PC-3 (cell line): ENCODE data around the gene ERAL1. TPM values are rescaled to one million over a fixed set of nuclear protein-coding genes. Genes with fewer than 3 reads are reported as not detected.

Source experiments
- ATAC-seq: fragments of 200-7000 bp; cut with Tn5 transposase; 2 replicates; pipeline ENCODE4 v1.9.1; 2020; ENCODE audit warnings: mild to moderate bottlenecking, moderate library complexity
- BruUV-seq: library from RNA; stranded (reverse); fragments of 400-500 nt; replicated peaks from 2 replicates; lab custom pipeline; 2021; lab: Mats Ljungman, UMichigan
- CTCF ChIA-PET: fragments of 300-600 bp; sonication (Branson Sonifier 250); formaldehyde crosslinking; loops from one replicate; lab custom pipeline; 2022; ENCODE audit warnings: antibody characterized with exemption; lab: Charles Lee
- POLR2A ChIA-PET: fragments of 300-600 bp; sonication (Branson Sonifier 250); formaldehyde crosslinking; loops from one replicate; lab custom pipeline; 2022; ENCODE audit warnings: antibody characterized with exemption; ENCODE audit not compliant: unreplicated experiment; lab: Charles Lee
- DNase-seq: peaks from one replicate; pipeline ENCODE4 v3.0.0-alpha.2; 2015
- H2AFZ ChIP-seq: fragments of 300-600 bp; sonication (generic); 2 replicates; pipeline ENCODE4 v1.6.0; 2016; ENCODE audit warnings: antibody characterized with exemption, low read length
- H3F3A ChIP-seq: fragments of 300-600 bp; sonication (generic); one replicate; pipeline ENCODE4 v1.6.0; 2017; ENCODE audit warnings: antibody characterized with exemption, low read length, control low read depth, mild to moderate bottlenecking; ENCODE audit not compliant: unreplicated experiment
- H3K27ac ChIP-seq: fragments of 300-600 bp; sonication (generic); 2 replicates; pipeline ENCODE4 v1.5.1; 2016; ENCODE audit warnings: mild to moderate bottlenecking, low read length
- H3K27me3 ChIP-seq: fragments of 300-600 bp; sonication (generic); 2 replicates; pipeline ENCODE4 v1.6.1; 2016; ENCODE audit warnings: low read length, mixed read lengths
- H3K36me3 ChIP-seq: fragments of 300-600 bp; sonication (generic); 2 replicates; pipeline ENCODE4 v1.6.1; 2016; ENCODE audit warnings: low read depth, mixed run types, low read length, mixed read lengths
- H3K4me1 ChIP-seq: fragments of 300-600 bp; sonication (generic); 2 replicates; pipeline ENCODE4 v1.5.1; 2016; ENCODE audit warnings: low read length; ENCODE audit not compliant: insufficient read depth
- H3K4me2 ChIP-seq: fragments of 300-600 bp; sonication (generic); 2 replicates; pipeline ENCODE4 v1.6.0; 2016; ENCODE audit warnings: low read length
- H3K4me3 ChIP-seq: fragments of 300-600 bp; sonication (generic); 2 replicates; pipeline ENCODE4 v1.5.1; 2016; ENCODE audit warnings: mild to moderate bottlenecking, low read length, mixed read lengths
- H3K79me2 ChIP-seq: fragments of 300-600 bp; sonication (generic); 2 replicates; pipeline ENCODE4 v1.6.1; 2017; ENCODE audit warnings: low read length, mixed read lengths
- H3K9ac ChIP-seq: fragments of 300-600 bp; sonication (generic); 2 replicates; pipeline ENCODE4 v1.6.0; 2016; ENCODE audit warnings: mild to moderate bottlenecking, low read length
- H3K9me2 ChIP-seq: fragments of 300-600 bp; sonication (generic); replicated peaks from 2 replicates; pipeline ENCODE4 v1.6.1; 2016; ENCODE audit warnings: mixed run types, low read length, mixed read lengths
- H3K9me3 ChIP-seq: fragments of 300-600 bp; sonication (generic); 2 replicates; pipeline ENCODE4 v1.6.1; 2016; ENCODE audit warnings: low read length, mixed read lengths
- H4K20me1 ChIP-seq: fragments of 300-600 bp; sonication (generic); 2 replicates; pipeline ENCODE4 v1.6.1; 2016; ENCODE audit warnings: low read length, mixed read lengths
- EZH2 ChIP-seq: fragments of 300-600 bp; sonication (generic); IDR thresholded peaks from one replicate; pipeline ENCODE4 v1.6.1; 2017; ENCODE audit warnings: antibody characterized with exemption, mild to moderate bottlenecking, low read length; ENCODE audit not compliant: unreplicated experiment
- EZH2phosphoT487 ChIP-seq: fragments of 300-600 bp; sonication (generic); IDR thresholded peaks from 2 replicates; pipeline ENCODE4 v1.6.1; 2018; ENCODE audit warnings: mild to moderate bottlenecking, antibody characterized with exemption, low read length, borderline replicate concordance
- intact Hi-C: fragments of 100-400 bp; cut with micrococcal nuclease; formaldehyde crosslinking; loops from 2 replicates; pipeline ENCODE4 v1.9.0; 2023
- total RNA-seq: library from RNA; depleted of rRNA; stranded (reverse); fragments of >200 nt; gene quantifications from 2 replicates; pipeline ENCODE4 v1.2.3, GENCODE V29; 2014
- TF ChIP-seq, protein P1 (sequence below): fragments of 300-600 bp; sonication (generic); conservative IDR thresholded peaks from 2 replicates; pipeline ENCODE4 v1.5.1; 2017; ENCODE audit warnings: antibody characterized with exemption, low read depth, mild to moderate bottlenecking, low read length

Gene ERAL1
- total RNA-seq, 1 experiment from 2014 or later = 30.5 TPM

DNA sequence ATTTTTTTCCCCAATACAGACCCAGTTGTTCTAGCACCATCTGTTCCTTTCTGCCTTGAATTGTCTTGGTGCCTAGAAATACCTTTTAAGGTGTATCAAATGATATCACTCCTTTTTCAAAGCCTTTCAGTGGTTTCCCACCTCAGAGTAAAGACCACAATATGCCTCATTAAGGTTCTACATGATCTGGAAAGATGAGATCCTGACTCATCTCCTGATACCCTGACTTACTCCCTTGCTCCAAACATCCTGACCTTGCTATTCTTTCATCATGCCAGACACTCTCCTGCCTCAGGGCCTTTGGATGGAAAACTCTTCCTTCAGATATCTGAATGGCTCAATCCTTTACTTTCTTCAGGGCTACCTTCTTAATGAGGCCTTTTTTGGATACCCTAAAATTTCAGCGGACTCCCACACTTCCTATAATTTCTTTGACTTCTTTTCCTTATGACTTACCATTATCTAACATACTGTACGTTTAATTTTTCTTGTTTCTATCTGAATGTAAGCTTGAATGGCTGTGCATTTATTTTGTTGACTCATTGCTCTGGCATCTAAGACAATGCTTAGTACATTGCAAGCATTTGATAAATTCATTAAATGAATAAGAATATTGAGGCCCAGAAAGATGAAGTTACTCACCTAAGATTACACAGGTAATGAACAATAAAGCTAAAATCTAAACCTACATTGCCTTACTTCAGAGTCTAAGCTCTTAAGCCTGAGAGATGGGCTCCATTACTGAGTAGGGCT, 23.5 kb downstream of the ERAL1 start:
- Histone ChIP-seq H3K9me2 (no peaks in the 10 kb centered on the region), H3K4me2 (no peak overlapping the region), H3K4me3 (no peak overlapping the region), H3K27ac (no peak overlapping the region), H3K9ac (no peak overlapping the region), H3K36me3 (no peaks in the 10 kb centered on the region), H3F3A (no peaks in the 10 kb centered on the region), H4K20me1 (no peaks in the 10 kb centered on the region), H3K9me3 (no peaks in the 10 kb centered on the region), H2AFZ (no peak overlapping the region), H3K79me2 (no peaks in the 10 kb centered on the region), H3K4me1 (0 out of 2 replicates have a peak, but pooled peaks cover 4% of the 10 kb centered on the region), H3K27me3 (no peaks in the 10 kb centered on the region)
- ChIA-PET POLR2A (no interaction called here), CTCF (no interaction called here)
- intact Hi-C loops = no loop called here
- ATAC-seq (no peak), DNase-seq (no peak)
- BruUV-seq = no TSS peak
- TF ChIP-seq EZH2phosphoT487 (no peak), EZH2 (no peak)
- TF ChIP-seq, protein P1, sequence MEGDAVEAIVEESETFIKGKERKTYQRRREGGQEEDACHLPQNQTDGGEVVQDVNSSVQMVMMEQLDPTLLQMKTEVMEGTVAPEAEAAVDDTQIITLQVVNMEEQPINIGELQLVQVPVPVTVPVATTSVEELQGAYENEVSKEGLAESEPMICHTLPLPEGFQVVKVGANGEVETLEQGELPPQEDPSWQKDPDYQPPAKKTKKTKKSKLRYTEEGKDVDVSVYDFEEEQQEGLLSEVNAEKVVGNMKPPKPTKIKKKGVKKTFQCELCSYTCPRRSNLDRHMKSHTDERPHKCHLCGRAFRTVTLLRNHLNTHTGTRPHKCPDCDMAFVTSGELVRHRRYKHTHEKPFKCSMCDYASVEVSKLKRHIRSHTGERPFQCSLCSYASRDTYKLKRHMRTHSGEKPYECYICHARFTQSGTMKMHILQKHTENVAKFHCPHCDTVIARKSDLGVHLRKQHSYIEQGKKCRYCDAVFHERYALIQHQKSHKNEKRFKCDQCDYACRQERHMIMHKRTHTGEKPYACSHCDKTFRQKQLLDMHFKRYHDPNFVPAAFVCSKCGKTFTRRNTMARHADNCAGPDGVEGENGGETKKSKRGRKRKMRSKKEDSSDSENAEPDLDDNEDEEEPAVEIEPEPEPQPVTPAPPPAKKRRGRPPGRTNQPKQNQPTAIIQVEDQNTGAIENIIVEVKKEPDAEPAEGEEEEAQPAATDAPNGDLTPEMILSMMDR = no peak

DNA sequence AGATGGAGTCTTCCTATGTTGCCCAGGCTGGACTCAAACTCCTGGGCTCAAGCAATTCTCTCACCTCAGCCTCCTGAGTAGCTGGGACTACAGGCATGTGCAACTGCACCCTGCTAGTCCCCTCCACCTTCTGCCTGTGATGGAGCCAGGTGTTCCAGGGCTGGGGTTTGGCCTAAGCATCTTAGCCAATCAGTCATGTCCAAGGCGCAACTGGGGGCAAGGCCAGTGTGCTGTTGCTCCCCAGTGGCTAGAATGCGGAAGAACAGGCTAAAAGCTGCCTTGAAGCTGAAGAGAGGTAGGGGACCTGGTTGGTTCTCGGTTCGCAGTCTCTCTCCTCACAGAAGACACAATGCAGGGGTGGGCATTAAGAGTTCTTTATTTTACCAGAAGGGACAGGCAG, 24.2 kb downstream of the ERAL1 start:
- Histone ChIP-seq H3K4me2 (no peak overlapping the region), H3F3A (no peaks in the 10 kb centered on the region)
- peak; percentile 52 for DNase-seq

More for the DNA sequence above, 24.2 kb downstream of the ERAL1 start:
- no peaks in the 10 kb centered on the region for H3K9me2 ChIP-seq
- no TSS peak for BruUV-seq
- TF ChIP-seq EZH2 = no peak
- TF ChIP-seq, protein P1 = peak; percentile 55; the same call in 1 of the 2 replicates
- no peak overlapping the region for H3K27ac ChIP-seq
- H2AFZ ChIP-seq = no peak overlapping the region
- H3K4me3 ChIP-seq = no peak overlapping the region
- ChIA-PET CTCF (interaction anchor here (0.5 to 0.9 kb wide), 2 partner anchors 115 to 152 kb away, joined by 3 to 12 read pairs; no protein-coding TSS in a partner anchor), POLR2A (interaction anchor here (0.6 kb wide), 1 partner anchor 149 kb away, joined by 5 read pairs; no protein-coding TSS in a partner anchor)
- H3K36me3 ChIP-seq = no peaks in the 10 kb centered on the region
- no peak overlapping the region for H3K9ac ChIP-seq
- no peaks in the 10 kb centered on the region for H3K27me3 ChIP-seq
- H3K4me1 ChIP-seq = 0 out of 2 replicates have a peak, but pooled peaks cover 4% of the 10 kb centered on the region
- intact Hi-C loops = no loop called here
- H3K79me2 ChIP-seq = no peaks in the 10 kb centered on the region
- peak; percentile 61 for ATAC-seq
- H3K9me3 ChIP-seq = no peaks in the 10 kb centered on the region
- no peaks in the 10 kb centered on the region for H4K20me1 ChIP-seq
